RWPE1 (cell line): ENCODE data around the gene CYP27C1.
"Not testable (repeated sequence)": the region's sequence is repeated elsewhere in the genome, so short reads cannot be mapped to it uniquely, and the experiment has no call there.

Source experiments
- CTCF ChIA-PET: fragments of 350-600 bp; sonication (Branson Sonifier 250); formaldehyde crosslinking; extraction: SDS; loops from one replicate; lab custom pipeline; 2021; lab: Yijun Ruan, JAX
- POLR2A ChIA-PET: fragments of 400-600 bp; formaldehyde crosslinking; extraction: SDS; loops from one replicate; lab custom pipeline; 2020; ENCODE audit warnings: antibody characterized with exemption; ENCODE audit not compliant: low non-redundant PET; lab: Yijun Ruan, JAX
- DNase-seq: peaks from one replicate; pipeline ENCODE4 v3.0.0; 2012; ENCODE audit warnings: low spot score
- H3K27ac ChIP-seq: fragments of 450-650 bp; 2 replicates; pipeline ENCODE4 v1.5.1; 2017
- CTCF ChIP-seq: fragments of 450-650 bp; conservative IDR thresholded peaks from 2 replicates; pipeline ENCODE4 v1.5.1; 2017; ENCODE audit warnings: low read depth, mild to moderate bottlenecking

The CYP27C1 gene

DNA sequence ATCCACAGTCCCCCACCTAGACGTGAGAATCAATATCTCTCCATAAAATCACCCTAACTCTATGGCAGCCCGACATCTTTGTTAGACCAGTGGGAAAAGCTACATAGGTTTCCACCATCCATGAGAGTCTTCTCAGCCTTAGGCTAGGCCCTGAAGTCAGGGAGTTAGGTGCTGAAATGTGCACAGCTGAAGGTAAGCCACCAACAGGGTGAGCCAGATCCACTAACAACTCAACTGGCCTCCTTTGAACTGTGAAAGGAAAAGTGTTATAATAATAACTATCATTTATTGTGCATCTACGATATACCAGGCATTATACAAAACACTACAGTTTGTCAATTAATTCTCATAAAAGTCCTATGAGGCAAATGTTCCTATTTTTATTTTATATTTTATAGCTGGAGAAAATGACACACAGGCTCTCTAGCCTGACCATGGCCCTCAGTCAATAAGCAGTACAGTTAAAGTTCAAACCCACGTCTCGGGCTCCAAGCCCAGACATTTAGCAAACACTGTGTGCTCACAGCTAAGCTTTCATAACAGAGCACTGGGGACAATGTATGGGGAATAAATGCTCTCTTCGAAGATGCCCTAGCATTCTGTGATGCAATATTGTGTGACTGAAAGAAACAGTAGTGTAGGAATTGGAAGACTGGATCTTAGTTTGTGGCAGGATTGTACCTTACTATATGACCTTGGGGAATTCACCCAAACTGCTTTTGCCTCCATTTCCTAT lies 11.2 kb upstream of the CYP27C1 start:
- no peak for TF ChIP-seq CTCF
- no peak for DNase-seq
- ChIA-PET POLR2A (no interaction called here), CTCF (no interaction called here)
- no peak overlapping the region for H3K27ac ChIP-seq

DNA sequence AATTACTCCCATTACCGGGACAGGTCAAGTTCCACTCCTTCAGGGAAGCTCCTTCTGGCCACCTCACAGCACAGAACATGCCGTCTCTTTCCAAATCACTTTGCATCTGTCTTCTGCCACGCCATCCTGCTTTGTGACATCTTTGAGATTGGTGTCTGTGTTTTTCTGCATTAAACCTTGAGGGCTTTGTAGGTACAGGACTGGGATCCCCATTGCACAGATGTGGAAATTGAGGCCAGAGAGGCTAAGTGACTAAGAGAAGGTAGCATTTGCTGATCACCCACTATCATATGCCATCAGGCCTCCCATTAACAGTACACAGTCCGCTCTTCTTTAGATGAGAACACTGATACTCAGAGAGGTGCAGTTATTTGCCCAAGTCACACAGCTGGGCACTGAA lies 9.5 kb upstream of the CYP27C1 start:
- DNase-seq: no peak
- ChIA-PET POLR2A (no interaction called here), CTCF (interaction anchor here (0.7 kb wide), 1 partner anchor 59 kb away, joined by 3 read pairs; no protein-coding TSS in a partner anchor)
- no peak for TF ChIP-seq CTCF
- no peak overlapping the region for H3K27ac ChIP-seq

DNA sequence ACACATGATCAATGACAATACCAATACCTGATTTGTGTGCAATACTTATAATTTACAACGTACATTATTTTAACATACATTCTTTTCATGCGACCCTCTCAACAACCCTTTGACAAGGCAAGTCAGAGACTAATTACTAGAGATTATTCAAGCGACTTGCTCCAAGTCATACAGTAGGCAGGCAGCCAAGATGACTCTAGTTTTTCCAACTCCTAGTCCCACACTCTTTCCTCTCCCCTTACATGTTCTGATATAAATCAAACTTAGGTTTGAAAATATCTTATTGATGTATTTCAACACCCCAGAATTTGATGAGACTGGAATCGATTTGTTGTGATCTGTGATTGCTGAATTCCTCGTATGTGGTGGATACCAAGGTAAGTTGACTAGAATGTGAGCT lies 8.0 kb upstream of the CYP27C1 start:
- no peak for DNase-seq
- ChIA-PET POLR2A (no interaction called here), CTCF (no interaction called here)
- H3K27ac ChIP-seq: no peak overlapping the region
- TF ChIP-seq CTCF: no peak

- DNase-seq, CTCF ChIA-PET, POLR2A ChIA-PET: not testable (repeated sequence)
- peak overlapping the region; percentile 44 for H3K27ac ChIP-seq
Measured at GRCh38 chr2:127227264-127227660, 7.2 kb upstream of the CYP27C1 start.

DNA sequence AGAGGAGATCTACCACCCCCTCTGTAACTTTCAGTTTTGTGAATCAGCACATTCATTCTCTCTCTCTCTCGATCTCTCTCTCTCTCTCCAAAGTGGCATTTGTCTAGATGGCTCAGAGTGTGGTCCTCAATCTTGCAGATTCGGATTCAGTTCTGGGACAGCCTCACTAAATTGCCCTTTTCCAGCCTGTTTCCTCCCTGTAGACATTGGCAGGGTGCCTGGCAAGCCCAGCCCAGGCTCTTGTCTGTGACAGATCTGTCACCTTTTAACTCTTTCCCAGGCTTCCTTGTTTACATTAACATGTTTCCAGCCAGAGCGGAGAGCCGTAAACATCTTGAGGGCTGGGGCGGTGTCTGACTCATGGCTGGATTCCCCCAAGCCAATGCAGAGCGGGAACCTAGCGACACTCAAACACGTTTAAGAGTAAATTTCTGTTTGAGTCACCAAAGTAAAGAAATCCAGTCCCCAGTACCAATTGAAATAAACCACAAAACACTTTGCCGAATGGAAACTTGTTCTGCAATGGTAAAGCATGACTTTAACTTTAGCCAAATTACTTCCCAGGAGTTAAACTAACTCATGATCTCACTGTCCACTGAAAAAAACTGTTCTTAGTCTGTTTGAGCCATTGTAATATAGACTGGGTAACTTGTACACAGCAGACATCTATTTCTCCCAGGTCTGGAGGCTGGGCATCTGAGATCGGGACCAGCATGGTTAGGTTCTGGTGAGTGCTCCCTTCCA lies 6.6 kb upstream of the CYP27C1 start:
- DNase-seq: peak; percentile 85
- ChIA-PET CTCF (no interaction called here), POLR2A (no interaction called here)
- H3K27ac ChIP-seq: peak overlapping the region; percentile 44
- TF ChIP-seq CTCF: no peak

- ChIA-PET POLR2A (no interaction called here), CTCF (interaction anchor here (0.8 kb wide), 1 partner anchor 990 kb away, joined by 3 read pairs; no protein-coding TSS in a partner anchor)
- H3K27ac ChIP-seq: peak overlapping the region; percentile 44
- TF ChIP-seq CTCF: no peak
- DNase-seq: no peak
Measured at GRCh38 chr2:127226132-127226519, 6.0 kb upstream of the CYP27C1 start.
